ENCODE measurements around the gene USH2A. TPM values are rescaled to one million over a fixed set of nuclear protein-coding genes. Genes with fewer than 3 reads are reported as not detected.

The USH2A gene
- total RNA-seq, 1 donor from 2014 or later = not detected

- Histone ChIP-seq H3K9me3 (no peaks in the 10 kb centered on the region), H3K36me3 (no peaks in the 10 kb centered on the region), H3K4me1 (no peaks in the 10 kb centered on the region), H3K4me3 (no peak overlapping the region), H3K27ac (no peak overlapping the region), H3K27me3 (no peaks in the 10 kb centered on the region)
- DNase-seq (no peak), ATAC-seq (no peak)
- intact Hi-C loops (cut with DNase I) = no loop called here
- TF ChIP-seq, protein P1, sequence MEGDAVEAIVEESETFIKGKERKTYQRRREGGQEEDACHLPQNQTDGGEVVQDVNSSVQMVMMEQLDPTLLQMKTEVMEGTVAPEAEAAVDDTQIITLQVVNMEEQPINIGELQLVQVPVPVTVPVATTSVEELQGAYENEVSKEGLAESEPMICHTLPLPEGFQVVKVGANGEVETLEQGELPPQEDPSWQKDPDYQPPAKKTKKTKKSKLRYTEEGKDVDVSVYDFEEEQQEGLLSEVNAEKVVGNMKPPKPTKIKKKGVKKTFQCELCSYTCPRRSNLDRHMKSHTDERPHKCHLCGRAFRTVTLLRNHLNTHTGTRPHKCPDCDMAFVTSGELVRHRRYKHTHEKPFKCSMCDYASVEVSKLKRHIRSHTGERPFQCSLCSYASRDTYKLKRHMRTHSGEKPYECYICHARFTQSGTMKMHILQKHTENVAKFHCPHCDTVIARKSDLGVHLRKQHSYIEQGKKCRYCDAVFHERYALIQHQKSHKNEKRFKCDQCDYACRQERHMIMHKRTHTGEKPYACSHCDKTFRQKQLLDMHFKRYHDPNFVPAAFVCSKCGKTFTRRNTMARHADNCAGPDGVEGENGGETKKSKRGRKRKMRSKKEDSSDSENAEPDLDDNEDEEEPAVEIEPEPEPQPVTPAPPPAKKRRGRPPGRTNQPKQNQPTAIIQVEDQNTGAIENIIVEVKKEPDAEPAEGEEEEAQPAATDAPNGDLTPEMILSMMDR (IDR thresholded peaks at IDR 0.05) = no peak
Observed at GRCh38 chr1:216461466-216461865, 38.2 kb upstream of the USH2A start.

GRCh38 chr1:216459651-216460207, 36.5 kb upstream of the USH2A start:
- H3K4me3 ChIP-seq = no peak overlapping the region
- no peaks in the 10 kb centered on the region for H3K27me3 ChIP-seq
- ATAC-seq (no peak), DNase-seq (no peak)
- no peak overlapping the region for H3K27ac ChIP-seq
- TF ChIP-seq, protein P1 (IDR thresholded peaks at IDR 0.05) = no peak
- H3K9me3 ChIP-seq = no peaks in the 10 kb centered on the region
- H3K36me3 ChIP-seq = no peaks in the 10 kb centered on the region
- intact Hi-C loops (cut with DNase I) = no loop called here
- no peaks in the 10 kb centered on the region for H3K4me1 ChIP-seq

DNA sequence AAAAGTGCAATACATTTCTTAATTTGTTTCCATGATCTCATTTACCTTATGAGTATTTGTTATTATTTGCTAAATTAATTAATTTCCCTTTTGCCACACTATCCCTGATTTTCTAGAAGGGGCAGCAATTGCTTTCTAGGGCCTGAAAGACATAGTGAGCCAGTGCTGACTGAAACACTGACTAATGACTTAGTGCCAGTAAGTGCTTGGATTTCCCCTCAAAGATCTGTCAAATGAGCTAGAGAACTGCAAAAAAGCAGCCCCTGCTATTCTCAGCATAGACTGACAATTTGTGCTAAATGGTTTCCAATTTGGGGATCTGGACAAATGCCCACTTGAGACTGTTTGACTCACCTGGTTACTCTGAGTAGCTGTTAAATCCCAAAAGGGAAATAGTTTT, 35.6 kb upstream of the USH2A start:
- no peak overlapping the region for H3K27ac ChIP-seq
- H3K36me3 ChIP-seq = no peaks in the 10 kb centered on the region
- no peaks in the 10 kb centered on the region for H3K9me3 ChIP-seq
- H3K4me1 ChIP-seq = no peaks in the 10 kb centered on the region
- no peak overlapping the region for H3K4me3 ChIP-seq
- DNase-seq (no peak), ATAC-seq (no peak)
- no peaks in the 10 kb centered on the region for H3K27me3 ChIP-seq
- TF ChIP-seq, protein P1 (IDR thresholded peaks at IDR 0.05) = no peak
- intact Hi-C loops (cut with DNase I) = no loop called here

GRCh38 chr1:216457356-216457755, 34.1 kb upstream of the USH2A start:
- H3K36me3 ChIP-seq = no peaks in the 10 kb centered on the region
- no peak overlapping the region for H3K27ac ChIP-seq
- TF ChIP-seq, protein P1 (IDR thresholded peaks at IDR 0.05) = no peak
- H3K4me1 ChIP-seq = no peaks in the 10 kb centered on the region
- DNase-seq = no peak
- H3K9me3 ChIP-seq = no peaks in the 10 kb centered on the region
- ATAC-seq = no peak
- H3K27me3 ChIP-seq = no peaks in the 10 kb centered on the region
- intact Hi-C loops (cut with DNase I) = no loop called here
- no peak overlapping the region for H3K4me3 ChIP-seq

DNA sequence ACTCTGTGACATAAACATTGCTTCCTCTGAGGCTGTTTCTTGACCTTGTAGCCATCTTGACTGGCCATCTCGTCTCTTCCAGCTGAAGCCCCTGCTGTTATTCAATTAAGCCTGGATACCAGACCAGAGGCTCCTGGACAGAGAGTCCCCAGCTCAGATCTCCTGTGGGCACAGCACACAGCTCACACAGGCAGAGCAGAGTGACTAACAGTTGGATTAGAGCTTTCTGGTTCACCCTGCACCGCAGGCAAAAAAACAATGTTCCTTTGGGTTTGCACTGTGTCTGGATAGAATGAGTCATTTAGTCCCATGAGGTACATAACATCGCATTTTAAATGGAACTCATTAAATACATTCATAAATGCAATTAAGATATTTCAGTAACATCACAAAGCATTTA, 33.4 kb upstream of the USH2A start:
- TF ChIP-seq, protein P1 (IDR thresholded peaks at IDR 0.05) = no peak

GRCh38 chr1:216453777-216454176, 30.5 kb upstream of the USH2A start:
- intact Hi-C loops (cut with DNase I) = no loop called here
- ATAC-seq = no peak
- H3K27me3 ChIP-seq = no peaks in the 10 kb centered on the region
- no peak for DNase-seq
- no peak overlapping the region for H3K4me3 ChIP-seq
- no peaks in the 10 kb centered on the region for H3K9me3 ChIP-seq
- TF ChIP-seq, protein P1 (IDR thresholded peaks at IDR 0.05) = no peak
- no peak overlapping the region for H3K27ac ChIP-seq
- no peaks in the 10 kb centered on the region for H3K4me1 ChIP-seq
- H3K36me3 ChIP-seq = no peaks in the 10 kb centered on the region

More for the DNA sequence above, 33.4 kb upstream of the USH2A start:
- Histone ChIP-seq H3K36me3 (no peaks in the 10 kb centered on the region), H3K27me3 (no peaks in the 10 kb centered on the region), H3K9me3 (no peaks in the 10 kb centered on the region), H3K4me1 (no peaks in the 10 kb centered on the region), H3K4me3 (no peak overlapping the region), H3K27ac (no peak overlapping the region)
- intact Hi-C loops (cut with DNase I) = no loop called here
- ATAC-seq (no peak), DNase-seq (no peak)
